ENCODE results near the gene AP1M1.

Gene AP1M1

DNA sequence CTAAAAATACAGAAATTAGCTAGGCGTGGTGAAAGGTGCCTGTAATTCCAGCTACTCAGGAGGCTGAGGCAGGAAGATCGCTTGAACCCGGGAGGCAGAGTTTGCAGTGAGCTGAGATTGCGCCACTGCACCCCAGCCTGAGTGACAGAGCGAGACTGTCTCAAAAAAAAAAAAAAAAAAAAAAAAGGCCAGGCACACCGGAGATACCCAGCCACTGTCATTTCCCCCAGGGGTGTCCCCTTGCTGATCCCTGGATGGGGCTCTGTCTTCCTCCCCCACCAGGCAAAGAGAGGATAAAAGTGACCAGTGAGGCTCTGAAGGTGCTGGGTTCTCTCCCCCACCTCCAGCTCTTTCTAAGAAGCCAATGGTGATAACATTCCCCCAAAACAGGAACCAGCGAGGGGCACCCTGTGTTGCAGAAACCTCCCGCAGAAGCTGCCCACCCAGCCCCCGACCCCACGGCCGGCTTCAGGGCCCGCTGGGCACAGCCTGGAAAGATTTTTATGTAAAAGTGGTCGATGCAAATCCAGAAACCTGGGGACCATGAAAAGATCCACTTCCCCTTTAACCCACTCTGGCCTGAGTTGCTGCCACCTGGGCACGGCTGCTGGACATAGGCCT is 65.5 kb downstream of the AP1M1 start:
- no peak overlapping the region for H3K4me3 ChIP-seq (ENCODE audit: low read depth, low read length)
- no peaks in the 10 kb centered on the region for H3K4me1 ChIP-seq (ENCODE audit: control insufficient read depth, insufficient read depth, low read length, unreplicated experiment)
- H3K79me2 ChIP-seq (ENCODE audit: control insufficient read depth, insufficient read depth, low read length, unreplicated experiment), result no peaks in the 10 kb centered on the region
- H3K27me3 ChIP-seq (ENCODE audit: insufficient read depth, low read length), result no peaks in the 10 kb centered on the region
- no peak overlapping the region for H2AFZ ChIP-seq (ENCODE audit: low read length, unreplicated experiment)
- no peak overlapping the region for H3K27ac ChIP-seq (ENCODE audit: low read depth, low read length)
- no peaks in the 10 kb centered on the region for H3K36me3 ChIP-seq (ENCODE audit: insufficient read depth, low read length)

DNA sequence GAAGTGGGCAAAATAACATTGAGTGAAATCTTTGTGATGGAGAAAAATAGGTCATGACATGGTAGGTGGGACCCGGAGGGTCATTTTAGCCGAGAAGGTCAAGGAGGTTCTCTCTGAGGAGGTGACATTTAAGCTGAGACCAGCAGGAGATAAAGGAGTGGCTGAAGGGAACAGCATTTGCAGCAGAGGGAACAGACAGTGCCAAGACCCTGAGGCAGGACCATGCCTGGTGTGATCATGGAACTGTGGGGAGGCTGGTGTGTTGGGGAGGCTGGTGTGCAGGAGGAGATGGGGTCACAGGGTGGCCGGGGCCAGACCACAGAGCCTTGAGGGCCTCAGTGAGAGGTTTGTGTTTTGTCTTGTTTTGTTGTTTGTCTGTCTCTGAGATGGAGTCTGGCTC is 67.5 kb downstream of the AP1M1 start:
- Histone ChIP-seq H3K27ac (ENCODE audit: low read depth, low read length) (no peak overlapping the region), H3K36me3 (ENCODE audit: insufficient read depth, low read length) (no peaks in the 10 kb centered on the region), H3K27me3 (ENCODE audit: insufficient read depth, low read length) (no peaks in the 10 kb centered on the region), H3K79me2 (ENCODE audit: control insufficient read depth, insufficient read depth, low read length, unreplicated experiment) (no peaks in the 10 kb centered on the region), H2AFZ (ENCODE audit: low read length, unreplicated experiment) (no peak overlapping the region), H3K4me1 (ENCODE audit: control insufficient read depth, insufficient read depth, low read length, unreplicated experiment) (no peaks in the 10 kb centered on the region), H3K4me3 (ENCODE audit: low read depth, low read length) (no peak overlapping the region)

- no peaks in the 10 kb centered on the region for H3K79me2 ChIP-seq (ENCODE audit: control insufficient read depth, insufficient read depth, low read length, unreplicated experiment)
- H3K4me3 ChIP-seq (ENCODE audit: low read depth, low read length), result no peak overlapping the region
- no peaks in the 10 kb centered on the region for H3K36me3 ChIP-seq (ENCODE audit: insufficient read depth, low read length)
- no peaks in the 10 kb centered on the region for H3K4me1 ChIP-seq (ENCODE audit: control insufficient read depth, insufficient read depth, low read length, unreplicated experiment)
- H3K27ac ChIP-seq (ENCODE audit: low read depth, low read length), result no peak overlapping the region
- no peak overlapping the region for H2AFZ ChIP-seq (ENCODE audit: low read length, unreplicated experiment)
- H3K27me3 ChIP-seq (ENCODE audit: insufficient read depth, low read length), result no peaks in the 10 kb centered on the region
Measured at GRCh38 chr19:16265890-16266585, 68.3 kb downstream of the AP1M1 start.

GRCh38 chr19:16266586-16266942 is 68.9 kb downstream of the AP1M1 start:
- H3K27me3 ChIP-seq (ENCODE audit: insufficient read depth, low read length), result no peaks in the 10 kb centered on the region

DNA sequence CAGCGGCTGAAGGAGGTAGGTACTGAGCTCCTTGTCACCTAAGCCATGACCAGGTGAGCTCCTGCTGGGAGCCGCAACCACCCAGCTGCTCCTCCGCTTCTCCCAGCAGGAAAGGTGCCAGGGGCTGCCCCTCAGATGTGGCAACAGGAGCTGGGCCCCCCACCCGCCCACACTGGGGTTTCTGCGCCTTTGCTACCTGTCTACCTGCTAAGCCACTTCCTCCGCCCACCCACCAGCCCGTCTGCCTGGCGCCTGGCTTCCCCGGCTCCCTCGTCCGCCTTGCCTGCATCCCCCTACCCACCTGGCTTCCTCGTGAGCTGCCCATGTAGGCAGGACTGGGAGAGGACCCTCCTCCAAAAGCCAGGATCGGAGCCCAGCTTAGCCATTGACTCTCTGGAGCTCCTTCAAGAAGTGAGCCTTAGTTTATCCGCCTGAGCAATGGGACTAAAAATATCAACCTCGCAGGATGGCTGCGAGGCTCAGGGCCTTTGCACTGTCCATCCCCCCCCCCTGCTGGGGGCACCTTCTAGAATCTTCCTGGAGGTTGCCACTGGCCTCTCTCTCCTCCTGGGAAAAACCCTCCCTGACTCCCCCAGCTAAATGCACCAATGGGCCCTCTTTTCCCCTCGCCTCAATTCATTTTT is 71.1 kb downstream of the AP1M1 start:
- Histone ChIP-seq H3K4me3 (ENCODE audit: low read depth, low read length) (no peak overlapping the region), H3K27ac (ENCODE audit: low read depth, low read length) (no peak overlapping the region), H2AFZ (ENCODE audit: low read length, unreplicated experiment) (no peak overlapping the region), H3K4me1 (ENCODE audit: control insufficient read depth, insufficient read depth, low read length, unreplicated experiment) (no peaks in the 10 kb centered on the region), H3K79me2 (ENCODE audit: control insufficient read depth, insufficient read depth, low read length, unreplicated experiment) (no peaks in the 10 kb centered on the region), H3K36me3 (ENCODE audit: insufficient read depth, low read length) (no peaks in the 10 kb centered on the region), H3K27me3 (ENCODE audit: insufficient read depth, low read length) (no peaks in the 10 kb centered on the region)

More at GRCh38 chr19:16266586-16266942, 68.9 kb downstream of the AP1M1 start:
- Histone ChIP-seq H3K4me3 (ENCODE audit: low read depth, low read length) (no peak overlapping the region), H2AFZ (ENCODE audit: low read length, unreplicated experiment) (no peak overlapping the region), H3K79me2 (ENCODE audit: control insufficient read depth, insufficient read depth, low read length, unreplicated experiment) (no peaks in the 10 kb centered on the region), H3K36me3 (ENCODE audit: insufficient read depth, low read length) (no peaks in the 10 kb centered on the region), H3K4me1 (ENCODE audit: control insufficient read depth, insufficient read depth, low read length, unreplicated experiment) (no peaks in the 10 kb centered on the region), H3K27ac (ENCODE audit: low read depth, low read length) (no peak overlapping the region)

- no peaks in the 10 kb centered on the region for H3K27me3 ChIP-seq (ENCODE audit: insufficient read depth, low read length)
- H3K27ac ChIP-seq (ENCODE audit: low read depth, low read length), result no peak overlapping the region
- no peak overlapping the region for H2AFZ ChIP-seq (ENCODE audit: low read length, unreplicated experiment)
- H3K79me2 ChIP-seq (ENCODE audit: control insufficient read depth, insufficient read depth, low read length, unreplicated experiment), result no peaks in the 10 kb centered on the region
- H3K36me3 ChIP-seq (ENCODE audit: insufficient read depth, low read length), result no peaks in the 10 kb centered on the region
- H3K4me1 ChIP-seq (ENCODE audit: control insufficient read depth, insufficient read depth, low read length, unreplicated experiment), result no peaks in the 10 kb centered on the region
- no peak overlapping the region for H3K4me3 ChIP-seq (ENCODE audit: low read depth, low read length)
Measured at GRCh38 chr19:16272945-16273344, 75.2 kb downstream of the AP1M1 start.

GRCh38 chr19:16274447-16274846 is 76.7 kb downstream of the AP1M1 start:
- Histone ChIP-seq H3K27me3 (ENCODE audit: insufficient read depth, low read length) (no peaks in the 10 kb centered on the region), H3K79me2 (ENCODE audit: control insufficient read depth, insufficient read depth, low read length, unreplicated experiment) (no peaks in the 10 kb centered on the region)

GRCh38 chr19:16280306-16280705 is 82.6 kb downstream of the AP1M1 start:
- Histone ChIP-seq H3K4me3 (ENCODE audit: low read depth, low read length) (no peak overlapping the region), H3K27me3 (ENCODE audit: insufficient read depth, low read length) (no peaks in the 10 kb centered on the region), H2AFZ (ENCODE audit: low read length, unreplicated experiment) (no peak overlapping the region), H3K27ac (ENCODE audit: low read depth, low read length) (no peak overlapping the region), H3K36me3 (ENCODE audit: insufficient read depth, low read length) (no peaks in the 10 kb centered on the region), H3K4me1 (ENCODE audit: control insufficient read depth, insufficient read depth, low read length, unreplicated experiment) (peaks cover 11% of the 10 kb centered on the region), H3K79me2 (ENCODE audit: control insufficient read depth, insufficient read depth, low read length, unreplicated experiment) (no peaks in the 10 kb centered on the region)

More at GRCh38 chr19:16274447-16274846, 76.7 kb downstream of the AP1M1 start:
- no peaks in the 10 kb centered on the region for H3K36me3 ChIP-seq (ENCODE audit: insufficient read depth, low read length)
- H2AFZ ChIP-seq (ENCODE audit: low read length, unreplicated experiment), result no peak overlapping the region
- H3K27ac ChIP-seq (ENCODE audit: low read depth, low read length), result no peak overlapping the region
- H3K4me1 ChIP-seq (ENCODE audit: control insufficient read depth, insufficient read depth, low read length, unreplicated experiment), result peaks cover 5% of the 10 kb centered on the region
- no peak overlapping the region for H3K4me3 ChIP-seq (ENCODE audit: low read depth, low read length)

GRCh38 chr19:16281743-16282142 is 84.0 kb downstream of the AP1M1 start:
- Histone ChIP-seq H3K36me3 (ENCODE audit: insufficient read depth, low read length) (no peaks in the 10 kb centered on the region), H3K27me3 (ENCODE audit: insufficient read depth, low read length) (no peaks in the 10 kb centered on the region), H2AFZ (ENCODE audit: low read length, unreplicated experiment) (no peak overlapping the region), H3K4me1 (ENCODE audit: control insufficient read depth, insufficient read depth, low read length, unreplicated experiment) (peaks cover 11% of the 10 kb centered on the region), H3K27ac (ENCODE audit: low read depth, low read length) (no peak overlapping the region), H3K4me3 (ENCODE audit: low read depth, low read length) (no peak overlapping the region), H3K79me2 (ENCODE audit: control insufficient read depth, insufficient read depth, low read length, unreplicated experiment) (no peaks in the 10 kb centered on the region)

DNA sequence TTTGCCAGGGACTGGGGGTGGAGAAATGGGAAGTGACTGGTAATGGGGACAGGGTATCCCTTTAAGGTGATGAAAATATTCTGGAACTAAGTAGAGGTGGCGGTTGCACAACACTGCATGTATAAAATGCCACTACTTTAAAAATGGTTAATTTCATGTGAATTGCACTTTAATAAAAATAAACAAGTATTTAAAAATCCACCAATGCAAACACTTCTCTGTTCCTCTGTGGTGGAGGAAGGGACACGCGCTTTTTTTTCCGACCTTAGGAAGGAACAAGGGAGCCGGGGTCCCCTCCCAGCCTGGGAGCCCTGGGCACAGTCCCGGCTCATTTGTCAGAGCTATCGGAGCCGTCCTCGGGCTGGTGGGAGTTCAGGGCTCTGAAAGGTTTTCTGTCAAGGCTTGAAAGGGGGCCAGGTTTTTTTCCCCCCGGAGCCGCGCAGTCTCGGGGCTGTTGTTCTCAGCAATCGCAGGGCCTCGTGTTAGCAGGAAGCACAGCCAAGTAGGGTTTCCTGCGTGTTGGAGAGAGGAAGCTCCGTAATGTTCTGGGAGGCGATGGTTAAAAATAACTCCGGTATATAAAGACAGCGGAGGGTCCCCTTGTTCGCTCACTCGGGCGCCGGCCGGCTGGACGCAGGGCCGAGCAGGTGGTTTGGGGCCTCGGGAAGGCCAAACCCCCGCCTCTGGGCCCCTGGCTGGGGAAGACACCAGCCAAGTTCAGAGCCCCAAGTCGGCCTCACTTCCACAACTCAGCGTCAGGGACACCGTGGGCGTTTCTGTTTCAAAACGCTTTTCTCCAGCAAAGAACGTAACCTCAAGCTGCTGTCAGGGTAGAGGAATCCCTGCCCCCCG is 85.7 kb downstream of the AP1M1 start:
- Histone ChIP-seq H3K4me3 (ENCODE audit: low read depth, low read length) (peak overlapping the region; percentile 70), H3K79me2 (ENCODE audit: control insufficient read depth, insufficient read depth, low read length, unreplicated experiment) (no peaks in the 10 kb centered on the region), H3K27ac (ENCODE audit: low read depth, low read length) (peak overlapping the region; percentile 84), H2AFZ (ENCODE audit: low read length, unreplicated experiment) (peak overlapping the region; percentile 99), H3K27me3 (ENCODE audit: insufficient read depth, low read length) (0 out of 2 replicates have a peak, but pooled peaks cover 4% of the 10 kb centered on the region), H3K4me1 (ENCODE audit: control insufficient read depth, insufficient read depth, low read length, unreplicated experiment) (peaks cover 11% of the 10 kb centered on the region), H3K36me3 (ENCODE audit: insufficient read depth, low read length) (no peaks in the 10 kb centered on the region)
